GM10847 (cell line): ENCODE measurements around the gene ATP10D.

Experiments used
- POLR2A ChIP-seq: IDR thresholded peaks from 2 replicates; pipeline ENCODE4 v1.6.1; 2011; ENCODE audit not compliant: insufficient read length; ENCODE audit errors: extremely low read depth

The ATP10D gene

GRCh38 chr4:47478804-47479203, 6.3 kb upstream of the ATP10D start:
- no peak for TF ChIP-seq POLR2A

- TF ChIP-seq POLR2A, result no peak
These were observed 2.7 kb upstream of the ATP10D start for GRCh38 chr4:47482326-47482725.

- TF ChIP-seq POLR2A, result no peak
These were observed 1.3 kb upstream of the ATP10D start for GRCh38 chr4:47483745-47484144.

GRCh38 chr4:47484168-47484567, 907 bp upstream of the ATP10D start:
- TF ChIP-seq POLR2A, result no peak

- TF ChIP-seq POLR2A, result no peak
These were observed 693 bp downstream of the ATP10D start for GRCh38 chr4:47485768-47486167.

GRCh38 chr4:47486231-47486673, 1.2 kb downstream of the ATP10D start:
- TF ChIP-seq POLR2A, result no peak

- TF ChIP-seq POLR2A, result no peak
These were observed 3.6 kb downstream of the ATP10D start for GRCh38 chr4:47488706-47489105.

- no peak for TF ChIP-seq POLR2A
These were observed 5.5 kb downstream of the ATP10D start for GRCh38 chr4:47490550-47490949.

GRCh38 chr4:47493238-47494123, 8.4 kb downstream of the ATP10D start:
- no peak for TF ChIP-seq POLR2A

GRCh38 chr4:47494124-47494430, 9.0 kb downstream of the ATP10D start:
- no peak for TF ChIP-seq POLR2A

GRCh38 chr4:47498899-47499298, 13.8 kb downstream of the ATP10D start:
- TF ChIP-seq POLR2A, result no peak

- no peak for TF ChIP-seq POLR2A
These were observed 14.6 kb downstream of the ATP10D start for GRCh38 chr4:47499700-47500099.

- no peak for TF ChIP-seq POLR2A
These were observed 15.7 kb downstream of the ATP10D start for GRCh38 chr4:47500776-47501175.

GRCh38 chr4:47505147-47505546, 20.1 kb downstream of the ATP10D start:
- TF ChIP-seq POLR2A, result no peak

GRCh38 chr4:47505666-47506065, 20.6 kb downstream of the ATP10D start:
- TF ChIP-seq POLR2A, result no peak

GRCh38 chr4:47510506-47511143, 25.6 kb downstream of the ATP10D start:
- no peak for TF ChIP-seq POLR2A

- no peak for TF ChIP-seq POLR2A
These were observed 28.4 kb downstream of the ATP10D start for GRCh38 chr4:47513461-47513860.

GRCh38 chr4:47519239-47519883, 34.3 kb downstream of the ATP10D start:
- TF ChIP-seq POLR2A, result no peak
